Measurements from ENCODE around the gene HMX1.

HMX1 gene

GRCh38 chr4:8856835-8857621 is 14.6 kb downstream of the HMX1 start:
- DNase-seq (ENCODE audit: low spot score): no peak

- no peak for DNase-seq (ENCODE audit: low spot score)
Observed at GRCh38 chr4:8855818-8856245, 15.8 kb downstream of the HMX1 start.

GRCh38 chr4:8854931-8855330 is 16.7 kb downstream of the HMX1 start:
- no peak for DNase-seq (ENCODE audit: low spot score)

GRCh38 chr4:8854016-8854415 is 17.6 kb downstream of the HMX1 start:
- no peak for DNase-seq (ENCODE audit: low spot score)

GRCh38 chr4:8853249-8853648 is 18.4 kb downstream of the HMX1 start:
- no peak for DNase-seq (ENCODE audit: low spot score)

- no peak for DNase-seq (ENCODE audit: low spot score)
Observed at GRCh38 chr4:8852118-8852704, 19.4 kb downstream of the HMX1 start.

- no peak for DNase-seq (ENCODE audit: low spot score)
Observed at GRCh38 chr4:8851321-8852117, 20.1 kb downstream of the HMX1 start.

GRCh38 chr4:8850830-8851188 is 20.8 kb downstream of the HMX1 start:
- no peak for DNase-seq (ENCODE audit: low spot score)

- DNase-seq (ENCODE audit: low spot score): no peak
Observed at GRCh38 chr4:8850074-8850829, 21.4 kb downstream of the HMX1 start.

- DNase-seq (ENCODE audit: low spot score): no peak
Observed at GRCh38 chr4:8849266-8850073, 22.2 kb downstream of the HMX1 start.

- no peak for DNase-seq (ENCODE audit: low spot score)
Observed at GRCh38 chr4:8848507-8849265, 23.0 kb downstream of the HMX1 start.

GRCh38 chr4:8847764-8848163 is 23.9 kb downstream of the HMX1 start:
- DNase-seq (ENCODE audit: low spot score): no peak

- DNase-seq (ENCODE audit: low spot score): no peak
Observed at GRCh38 chr4:8847331-8847730, 24.3 kb downstream of the HMX1 start.

GRCh38 chr4:8846826-8847225 is 24.8 kb downstream of the HMX1 start:
- no peak for DNase-seq (ENCODE audit: low spot score)

GRCh38 chr4:8846046-8846720 is 25.5 kb downstream of the HMX1 start:
- no peak for DNase-seq (ENCODE audit: low spot score)

- no peak for DNase-seq (ENCODE audit: low spot score)
Observed at GRCh38 chr4:8844976-8845690, 26.5 kb downstream of the HMX1 start.

- DNase-seq (ENCODE audit: low spot score): no peak
Observed at GRCh38 chr4:8843597-8843996, 28.0 kb downstream of the HMX1 start.

- DNase-seq (ENCODE audit: low spot score): no peak
Observed at GRCh38 chr4:8842614-8843013, 29.0 kb downstream of the HMX1 start.

GRCh38 chr4:8841678-8842268 is 29.9 kb downstream of the HMX1 start:
- DNase-seq (ENCODE audit: low spot score): no peak
